Effector memory CD4-positive, alpha-beta T cell (primary cell): ENCODE measurements around the gene GNG2.

Source experiments
- DNase-seq, 3 donors: peaks; one replicate each; pipeline ENCODE4 v3.0.0-alpha.2; 2020
- H3K27ac ChIP-seq: 2 replicates; pipeline ENCODE4 v1.7.0; 2013; ENCODE audit warnings: mild to moderate bottlenecking, low read length, moderate library complexity; ENCODE audit not compliant: insufficient read depth, poor library complexity, severe bottlenecking
- H3K27me3 ChIP-seq: replicated peaks from 2 replicates; pipeline ENCODE4 v1.7.0; 2013; ENCODE audit warnings: mild to moderate bottlenecking, low read length; ENCODE audit not compliant: insufficient read depth, control insufficient read depth, poor library complexity, severe bottlenecking
- H3K36me3 ChIP-seq: 2 replicates; pipeline ENCODE4 v1.7.0; 2013; ENCODE audit warnings: mild to moderate bottlenecking, low read length, moderate library complexity; ENCODE audit not compliant: control insufficient read depth, insufficient read depth
- H3K4me1 ChIP-seq: 2 replicates; pipeline ENCODE4 v1.7.0; 2013; ENCODE audit warnings: low read length, mild to moderate bottlenecking; ENCODE audit not compliant: control insufficient read depth, insufficient read depth, poor library complexity, severe bottlenecking
- H3K4me3 ChIP-seq: 2 replicates; pipeline ENCODE4 v1.7.0; 2013; ENCODE audit warnings: low read length, low read depth, mild to moderate bottlenecking; ENCODE audit not compliant: insufficient read depth, poor library complexity, severe bottlenecking
- H3K9me3 ChIP-seq: 2 replicates; pipeline ENCODE4 v1.7.0; 2013; ENCODE audit warnings: mild to moderate bottlenecking, low read length, moderate library complexity; ENCODE audit not compliant: control insufficient read depth

GNG2 gene

GRCh38 chr14:51867741-51868140 is 7.3 kb downstream of the GNG2 start:
- no peak for DNase-seq
- Histone ChIP-seq H3K36me3 (no peaks in the 10 kb centered on the region), H3K4me1 (peaks cover 59% of the 10 kb centered on the region), H3K27ac (peak overlapping the region; percentile 39), H3K4me3 (no peak overlapping the region), H3K27me3 (no peaks in the 10 kb centered on the region), H3K9me3 (no peaks in the 10 kb centered on the region)

- no peaks in the 10 kb centered on the region for H3K27me3 ChIP-seq
- H3K36me3 ChIP-seq, result no peaks in the 10 kb centered on the region
- peak overlapping the region; percentile 39 for H3K27ac ChIP-seq
- no peak for DNase-seq
- no peak overlapping the region for H3K4me3 ChIP-seq
- no peaks in the 10 kb centered on the region for H3K9me3 ChIP-seq
- H3K4me1 ChIP-seq, result peaks cover 60% of the 10 kb centered on the region
Observed at GRCh38 chr14:51868405-51868804, 8.0 kb downstream of the GNG2 start.

- DNase-seq, result peak; percentile 20 to 62 (median 60)
- Histone ChIP-seq H3K4me1 (peaks cover 49% of the 10 kb centered on the region), H3K27ac (peak overlapping the region; percentile 30)
Observed at GRCh38 chr14:51869411-51870100, 9.1 kb downstream of the GNG2 start.

GRCh38 chr14:51870606-51871005 is 10.2 kb downstream of the GNG2 start:
- Histone ChIP-seq H3K36me3 (no peaks in the 10 kb centered on the region), H3K27me3 (no peaks in the 10 kb centered on the region), H3K4me1 (peaks cover 47% of the 10 kb centered on the region), H3K27ac (no peak overlapping the region), H3K4me3 (no peak overlapping the region), H3K9me3 (no peaks in the 10 kb centered on the region)
- DNase-seq, result no peak

More at GRCh38 chr14:51869411-51870100, 9.1 kb downstream of the GNG2 start:
- Histone ChIP-seq H3K4me3 (no peak overlapping the region), H3K36me3 (no peaks in the 10 kb centered on the region), H3K27me3 (no peaks in the 10 kb centered on the region), H3K9me3 (no peaks in the 10 kb centered on the region)

GRCh38 chr14:51871846-51872245 is 11.4 kb downstream of the GNG2 start:
- no peak for DNase-seq
- Histone ChIP-seq H3K9me3 (no peaks in the 10 kb centered on the region), H3K27me3 (no peaks in the 10 kb centered on the region), H3K27ac (no peak overlapping the region), H3K36me3 (no peaks in the 10 kb centered on the region), H3K4me3 (no peak overlapping the region), H3K4me1 (peaks cover 37% of the 10 kb centered on the region)

- Histone ChIP-seq H3K27me3 (no peaks in the 10 kb centered on the region), H3K4me3 (no peak overlapping the region), H3K36me3 (no peaks in the 10 kb centered on the region), H3K27ac (peak overlapping the region; percentile 16), H3K9me3 (no peaks in the 10 kb centered on the region), H3K4me1 (peaks cover 32% of the 10 kb centered on the region)
- DNase-seq, result no peak
Observed at GRCh38 chr14:51872396-51872795, 12.0 kb downstream of the GNG2 start.

GRCh38 chr14:51873221-51873893 is 12.9 kb downstream of the GNG2 start:
- DNase-seq, result no peak
- Histone ChIP-seq H3K9me3 (no peaks in the 10 kb centered on the region), H3K4me3 (no peak overlapping the region), H3K27me3 (no peaks in the 10 kb centered on the region), H3K27ac (no peak overlapping the region), H3K36me3 (no peaks in the 10 kb centered on the region), H3K4me1 (peaks cover 25% of the 10 kb centered on the region)

- H3K9me3 ChIP-seq, result no peaks in the 10 kb centered on the region
- no peak for DNase-seq
- no peaks in the 10 kb centered on the region for H3K27me3 ChIP-seq
- H3K4me1 ChIP-seq, result no peaks in the 10 kb centered on the region
- no peak overlapping the region for H3K4me3 ChIP-seq
- no peak overlapping the region for H3K27ac ChIP-seq
- H3K36me3 ChIP-seq, result peaks cover 3% of the 10 kb centered on the region
Observed at GRCh38 chr14:51877810-51878209, 17.4 kb downstream of the GNG2 start.

GRCh38 chr14:51879170-51879569 is 18.8 kb downstream of the GNG2 start:
- H3K27ac ChIP-seq, result no peak overlapping the region
- peaks cover 3% of the 10 kb centered on the region for H3K36me3 ChIP-seq
- H3K27me3 ChIP-seq, result no peaks in the 10 kb centered on the region
- H3K4me3 ChIP-seq, result no peak overlapping the region
- H3K4me1 ChIP-seq, result peaks cover 11% of the 10 kb centered on the region
- DNase-seq, result no peak
- H3K9me3 ChIP-seq, result no peaks in the 10 kb centered on the region

- H3K9me3 ChIP-seq, result no peaks in the 10 kb centered on the region
- H3K4me3 ChIP-seq, result no peak overlapping the region
- H3K27me3 ChIP-seq, result no peaks in the 10 kb centered on the region
- no peak for DNase-seq
- H3K36me3 ChIP-seq, result peaks cover 3% of the 10 kb centered on the region
- H3K27ac ChIP-seq, result no peak overlapping the region
- H3K4me1 ChIP-seq, result peaks cover 11% of the 10 kb centered on the region
Observed at GRCh38 chr14:51880835-51881580, 20.6 kb downstream of the GNG2 start.
